ENCODE results near the gene OSBPL8.
A peak's percentile ranks its signal among the peaks of the same experiment; 100 is the strongest.

The OSBPL8 gene

DNA sequence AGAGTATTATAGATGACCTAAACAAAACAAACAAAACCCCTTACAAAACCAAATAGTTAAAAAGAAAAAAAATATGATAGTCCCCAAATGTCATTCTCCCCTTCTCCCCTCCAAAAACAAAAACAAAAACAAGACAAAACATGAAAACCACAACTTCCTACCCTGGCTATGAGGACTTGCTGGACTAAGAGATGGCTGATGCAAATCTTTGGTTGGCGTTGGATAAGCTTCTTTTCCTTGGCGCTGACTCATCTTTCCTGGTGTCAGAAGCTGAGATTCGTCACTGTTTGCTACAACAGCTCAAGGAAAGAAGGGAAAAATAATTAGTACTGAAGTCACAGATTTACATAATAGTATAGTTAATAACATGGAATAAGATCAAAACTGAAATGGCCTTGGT is 108.9 kb downstream of the OSBPL8 start (continued):
- TF ChIP-seq, protein P1, sequence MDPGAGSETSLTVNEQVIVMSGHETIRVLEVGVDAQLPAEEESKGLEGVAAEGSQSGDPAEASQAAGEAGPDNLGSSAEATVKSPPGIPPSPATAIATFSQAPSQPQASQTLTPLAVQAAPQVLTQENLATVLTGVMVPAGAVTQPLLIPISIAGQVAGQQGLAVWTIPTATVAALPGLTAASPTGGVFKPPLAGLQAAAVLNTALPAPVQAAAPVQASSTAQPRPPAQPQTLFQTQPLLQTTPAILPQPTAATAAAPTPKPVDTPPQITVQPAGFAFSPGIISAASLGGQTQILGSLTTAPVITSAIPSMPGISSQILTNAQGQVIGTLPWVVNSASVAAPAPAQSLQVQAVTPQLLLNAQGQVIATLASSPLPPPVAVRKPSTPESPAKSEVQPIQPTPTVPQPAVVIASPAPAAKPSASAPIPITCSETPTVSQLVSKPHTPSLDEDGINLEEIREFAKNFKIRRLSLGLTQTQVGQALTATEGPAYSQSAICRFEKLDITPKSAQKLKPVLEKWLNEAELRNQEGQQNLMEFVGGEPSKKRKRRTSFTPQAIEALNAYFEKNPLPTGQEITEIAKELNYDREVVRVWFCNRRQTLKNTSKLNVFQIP (CRISPR knock-in tag; IDR thresholded peaks at IDR 0.05; ENCODE audit: borderline replicate concordance, low read depth), result no peak
- TF ChIP-seq RARB (CRISPR knock-in tag; IDR thresholded peaks at IDR 0.05) (no peak), PPARA (CRISPR knock-in tag; IDR thresholded peaks at IDR 0.05; ENCODE audit: borderline replicate concordance) (no peak)

DNA sequence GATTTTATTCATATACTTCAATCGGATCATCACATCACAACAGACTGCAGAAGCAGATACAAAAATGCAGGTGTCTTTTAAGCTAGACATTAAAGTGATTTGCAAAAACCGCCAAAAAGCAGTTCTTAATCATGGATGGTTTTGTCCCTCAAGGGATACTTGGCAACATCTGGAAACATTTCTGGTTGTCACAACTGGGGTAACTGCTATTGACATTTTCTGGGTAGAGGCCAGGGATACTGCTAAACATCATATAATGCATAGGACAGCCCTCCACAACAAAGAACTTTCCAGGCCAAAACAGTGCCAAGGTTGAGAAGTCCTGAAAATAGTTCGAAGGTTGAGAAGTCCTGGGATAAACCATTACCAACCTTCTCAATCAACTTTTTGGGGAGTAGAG is 109.6 kb downstream of the OSBPL8 start:
- TF ChIP-seq ISL1 (CRISPR knock-in tag; IDR thresholded peaks at IDR 0.05) (no peak), ARNTL (CRISPR knock-in tag; IDR thresholded peaks at IDR 0.05; ENCODE audit: borderline replicate concordance, low read depth) (no peak), OSR1 (CRISPR knock-in tag; IDR thresholded peaks at IDR 0.05) (no peak), PPARA (CRISPR knock-in tag; IDR thresholded peaks at IDR 0.05; ENCODE audit: borderline replicate concordance) (no peak), ZNF565 (CRISPR knock-in tag; conservative IDR thresholded peaks at IDR 0.05; ENCODE audit: low read depth) (no peak), TCF4 (CRISPR knock-in tag; IDR thresholded peaks at IDR 0.05; ENCODE audit: borderline replicate concordance) (no peak), ZFP3 (CRISPR knock-in tag; IDR thresholded peaks at IDR 0.05) (no peak), ZC3H10 (CRISPR knock-in tag; IDR thresholded peaks at IDR 0.05) (no peak), BACH2 (CRISPR knock-in tag; IDR thresholded peaks at IDR 0.05; ENCODE audit: borderline replicate concordance) (no peak)
- TF ChIP-seq, protein P2, sequence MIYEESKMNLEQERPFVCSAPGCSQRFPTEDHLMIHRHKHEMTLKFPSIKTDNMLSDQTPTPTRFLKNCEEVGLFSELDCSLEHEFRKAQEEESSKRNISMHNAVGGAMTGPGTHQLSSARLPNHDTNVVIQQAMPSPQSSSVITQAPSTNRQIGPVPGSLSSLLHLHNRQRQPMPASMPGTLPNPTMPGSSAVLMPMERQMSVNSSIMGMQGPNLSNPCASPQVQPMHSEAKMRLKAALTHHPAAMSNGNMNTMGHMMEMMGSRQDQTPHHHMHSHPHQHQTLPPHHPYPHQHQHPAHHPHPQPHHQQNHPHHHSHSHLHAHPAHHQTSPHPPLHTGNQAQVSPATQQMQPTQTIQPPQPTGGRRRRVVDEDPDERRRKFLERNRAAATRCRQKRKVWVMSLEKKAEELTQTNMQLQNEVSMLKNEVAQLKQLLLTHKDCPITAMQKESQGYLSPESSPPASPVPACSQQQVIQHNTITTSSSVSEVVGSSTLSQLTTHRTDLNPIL (CRISPR knock-in tag; IDR thresholded peaks at IDR 0.05; ENCODE audit: low read depth), result no peak
- TF ChIP-seq, protein P3, sequence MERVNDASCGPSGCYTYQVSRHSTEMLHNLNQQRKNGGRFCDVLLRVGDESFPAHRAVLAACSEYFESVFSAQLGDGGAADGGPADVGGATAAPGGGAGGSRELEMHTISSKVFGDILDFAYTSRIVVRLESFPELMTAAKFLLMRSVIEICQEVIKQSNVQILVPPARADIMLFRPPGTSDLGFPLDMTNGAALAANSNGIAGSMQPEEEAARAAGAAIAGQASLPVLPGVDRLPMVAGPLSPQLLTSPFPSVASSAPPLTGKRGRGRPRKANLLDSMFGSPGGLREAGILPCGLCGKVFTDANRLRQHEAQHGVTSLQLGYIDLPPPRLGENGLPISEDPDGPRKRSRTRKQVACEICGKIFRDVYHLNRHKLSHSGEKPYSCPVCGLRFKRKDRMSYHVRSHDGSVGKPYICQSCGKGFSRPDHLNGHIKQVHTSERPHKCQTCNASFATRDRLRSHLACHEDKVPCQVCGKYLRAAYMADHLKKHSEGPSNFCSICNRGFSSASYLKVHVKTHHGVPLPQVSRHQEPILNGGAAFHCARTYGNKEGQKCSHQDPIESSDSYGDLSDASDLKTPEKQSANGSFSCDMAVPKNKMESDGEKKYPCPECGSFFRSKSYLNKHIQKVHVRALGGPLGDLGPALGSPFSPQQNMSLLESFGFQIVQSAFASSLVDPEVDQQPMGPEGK (CRISPR knock-in tag; IDR thresholded peaks at IDR 0.05; ENCODE audit: borderline replicate concordance), result no peak
- TF ChIP-seq, protein P4, sequence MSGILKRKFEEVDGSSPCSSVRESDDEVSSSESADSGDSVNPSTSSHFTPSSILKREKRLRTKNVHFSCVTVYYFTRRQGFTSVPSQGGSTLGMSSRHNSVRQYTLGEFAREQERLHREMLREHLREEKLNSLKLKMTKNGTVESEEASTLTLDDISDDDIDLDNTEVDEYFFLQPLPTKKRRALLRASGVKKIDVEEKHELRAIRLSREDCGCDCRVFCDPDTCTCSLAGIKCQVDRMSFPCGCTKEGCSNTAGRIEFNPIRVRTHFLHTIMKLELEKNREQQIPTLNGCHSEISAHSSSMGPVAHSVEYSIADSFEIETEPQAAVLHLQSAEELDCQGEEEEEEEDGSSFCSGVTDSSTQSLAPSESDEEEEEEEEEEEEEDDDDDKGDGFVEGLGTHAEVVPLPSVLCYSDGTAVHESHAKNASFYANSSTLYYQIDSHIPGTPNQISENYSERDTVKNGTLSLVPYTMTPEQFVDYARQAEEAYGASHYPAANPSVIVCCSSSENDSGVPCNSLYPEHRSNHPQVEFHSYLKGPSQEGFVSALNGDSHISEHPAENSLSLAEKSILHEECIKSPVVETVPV (CRISPR knock-in tag; IDR thresholded peaks at IDR 0.05), result no peak
- ATAC-seq, result no peak

DNA sequence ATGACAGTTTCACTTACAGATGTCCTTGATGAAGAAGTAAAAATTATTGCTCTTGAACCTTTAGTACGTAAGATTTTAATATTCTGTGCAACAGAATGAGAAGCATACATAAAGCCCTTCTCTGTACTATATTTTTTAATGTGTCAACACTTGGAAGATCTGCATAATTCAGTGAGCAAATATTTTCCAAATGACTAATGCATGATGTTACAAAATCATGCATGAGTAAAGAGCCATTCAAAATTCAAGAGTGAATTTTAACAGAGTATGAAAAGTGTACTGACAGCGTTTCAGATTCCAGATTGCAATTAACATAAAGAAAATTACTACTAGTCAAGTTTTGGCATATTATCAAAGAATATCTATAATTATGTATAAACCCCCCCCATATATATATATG is 110.0 kb downstream of the OSBPL8 start:
- ATAC-seq, result peak; percentile 40; the same call in 2 of the 3 replicates
- TF ChIP-seq, protein P5, sequence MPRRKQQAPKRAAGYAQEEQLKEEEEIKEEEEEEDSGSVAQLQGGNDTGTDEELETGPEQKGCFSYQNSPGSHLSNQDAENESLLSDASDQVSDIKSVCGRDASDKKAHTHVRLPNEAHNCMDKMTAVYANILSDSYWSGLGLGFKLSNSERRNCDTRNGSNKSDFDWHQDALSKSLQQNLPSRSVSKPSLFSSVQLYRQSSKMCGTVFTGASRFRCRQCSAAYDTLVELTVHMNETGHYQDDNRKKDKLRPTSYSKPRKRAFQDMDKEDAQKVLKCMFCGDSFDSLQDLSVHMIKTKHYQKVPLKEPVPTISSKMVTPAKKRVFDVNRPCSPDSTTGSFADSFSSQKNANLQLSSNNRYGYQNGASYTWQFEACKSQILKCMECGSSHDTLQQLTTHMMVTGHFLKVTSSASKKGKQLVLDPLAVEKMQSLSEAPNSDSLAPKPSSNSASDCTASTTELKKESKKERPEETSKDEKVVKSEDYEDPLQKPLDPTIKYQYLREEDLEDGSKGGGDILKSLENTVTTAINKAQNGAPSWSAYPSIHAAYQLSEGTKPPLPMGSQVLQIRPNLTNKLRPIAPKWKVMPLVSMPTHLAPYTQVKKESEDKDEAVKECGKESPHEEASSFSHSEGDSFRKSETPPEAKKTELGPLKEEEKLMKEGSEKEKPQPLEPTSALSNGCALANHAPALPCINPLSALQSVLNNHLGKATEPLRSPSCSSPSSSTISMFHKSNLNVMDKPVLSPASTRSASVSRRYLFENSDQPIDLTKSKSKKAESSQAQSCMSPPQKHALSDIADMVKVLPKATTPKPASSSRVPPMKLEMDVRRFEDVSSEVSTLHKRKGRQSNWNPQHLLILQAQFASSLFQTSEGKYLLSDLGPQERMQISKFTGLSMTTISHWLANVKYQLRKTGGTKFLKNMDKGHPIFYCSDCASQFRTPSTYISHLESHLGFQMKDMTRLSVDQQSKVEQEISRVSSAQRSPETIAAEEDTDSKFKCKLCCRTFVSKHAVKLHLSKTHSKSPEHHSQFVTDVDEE (CRISPR knock-in tag; IDR thresholded peaks at IDR 0.05), result no peak
- no peak for TF ChIP-seq GLIS3 (CRISPR knock-in tag; IDR thresholded peaks at IDR 0.05)
- TF ChIP-seq, protein P3 (CRISPR knock-in tag; IDR thresholded peaks at IDR 0.05; ENCODE audit: borderline replicate concordance), result no peak
- no peak for TF ChIP-seq PPARA (CRISPR knock-in tag; IDR thresholded peaks at IDR 0.05; ENCODE audit: borderline replicate concordance)
- TF ChIP-seq ZNF8 (CRISPR knock-in tag; IDR thresholded peaks at IDR 0.05), result no peak
- TF ChIP-seq BACH2 (CRISPR knock-in tag; IDR thresholded peaks at IDR 0.05; ENCODE audit: borderline replicate concordance), result no peak
